CD4-positive, alpha-beta T cell treated with Interferon alpha-2 for 1 hour (primary cell): ENCODE data around the gene ZNRF2.

Experiments used
- DNase-seq, 2 donors: peaks; one replicate each; pipeline ENCODE4 v3.0.0-alpha.2; 2020 to 2022

The ZNRF2 gene

GRCh38 chr7:30322271-30323005 lies 38.0 kb downstream of the ZNRF2 start:
- peak; percentile 16 to 66 for DNase-seq

- peak in 1 of 2 donors; percentile 55 for DNase-seq
Observed at GRCh38 chr7:30323006-30323355, 38.6 kb downstream of the ZNRF2 start.

- DNase-seq: no peak
Observed at GRCh38 chr7:30327813-30328212, 43.4 kb downstream of the ZNRF2 start.

GRCh38 chr7:30328381-30328780 lies 44.0 kb downstream of the ZNRF2 start:
- DNase-seq: no peak

- no peak for DNase-seq
Observed at GRCh38 chr7:30329716-30330115, 45.3 kb downstream of the ZNRF2 start.

GRCh38 chr7:30330134-30331111 lies 46.0 kb downstream of the ZNRF2 start:
- peak; percentile 72 to 86 for DNase-seq

- no peak for DNase-seq
Observed at GRCh38 chr7:30331338-30331737, 46.9 kb downstream of the ZNRF2 start.

GRCh38 chr7:30332549-30332948 lies 48.2 kb downstream of the ZNRF2 start:
- no peak for DNase-seq

- no peak for DNase-seq
Observed at GRCh38 chr7:30335763-30336487, 51.5 kb downstream of the ZNRF2 start.

GRCh38 chr7:30344513-30344912 lies 60.1 kb downstream of the ZNRF2 start:
- DNase-seq: no peak

GRCh38 chr7:30347226-30348082 lies 63.1 kb downstream of the ZNRF2 start:
- no peak for DNase-seq

GRCh38 chr7:30348083-30348560 lies 63.7 kb downstream of the ZNRF2 start:
- peak; percentile 70 to 84 for DNase-seq

- DNase-seq: no peak
Observed at GRCh38 chr7:30349170-30349569, 64.8 kb downstream of the ZNRF2 start.

- DNase-seq: no peak
Observed at GRCh38 chr7:30349816-30350215, 65.4 kb downstream of the ZNRF2 start.

GRCh38 chr7:30351286-30351685 lies 66.9 kb downstream of the ZNRF2 start:
- DNase-seq: no peak

GRCh38 chr7:30351724-30352123 lies 67.3 kb downstream of the ZNRF2 start:
- DNase-seq: no peak

- DNase-seq: peak in 1 of 2 donors; percentile 69
Observed at GRCh38 chr7:30352169-30352568, 67.8 kb downstream of the ZNRF2 start.

GRCh38 chr7:30353532-30353931 lies 69.1 kb downstream of the ZNRF2 start:
- DNase-seq: no peak

- no peak for DNase-seq
Observed at GRCh38 chr7:30353932-30354607, 69.7 kb downstream of the ZNRF2 start.

GRCh38 chr7:30354791-30355190 lies 70.4 kb downstream of the ZNRF2 start:
- DNase-seq: no peak

GRCh38 chr7:30359957-30360356 lies 75.6 kb downstream of the ZNRF2 start:
- DNase-seq: no peak
